A549 (cell line): ENCODE data around the gene SERINC3. TPM values are rescaled to one million over a fixed set of nuclear protein-coding genes. Genes with fewer than 3 reads are reported as not detected.

ENCODE experiments used
- BHLHE40 ChIP-seq: IDR thresholded peaks from 2 replicates; pipeline ENCODE4 v1.6.1; 2012; ENCODE audit warnings: low read depth, low read length, inconsistent platforms
- CHD4 ChIP-seq: fragments of 200-600 bp; sonication (generic); IDR thresholded peaks from 2 replicates; pipeline ENCODE4 v1.6.1; 2016; ENCODE audit warnings: antibody characterized with exemption, mild to moderate bottlenecking, borderline replicate concordance
- EHF ChIP-seq: fragments of 250-450 bp; sonication (Bioruptor Pico); IDR thresholded peaks from 2 replicates; pipeline ENCODE4 v1.5.0; 2020; ENCODE audit warnings: mild to moderate bottlenecking
- EHMT2 ChIP-seq: fragments of 200-600 bp; sonication (generic); IDR thresholded peaks from 2 replicates; pipeline ENCODE4 v1.6.1; 2016; ENCODE audit warnings: antibody characterized with exemption, low read depth, mild to moderate bottlenecking, moderate library complexity
- EP300 ChIP-seq, 2 experiments: fragments of >200 bp; sonication (Bioruptor Twin); formaldehyde crosslinking; IDR thresholded peaks; 2 replicates in 1 of 2; 3 replicates in 1 of 2; pipeline ENCODE4 v1.6.1; 2016 to 2017
- FOSB ChIP-seq: fragments of 250-450 bp; sonication (Bioruptor Pico); IDR thresholded peaks from 2 replicates; pipeline ENCODE4 v1.5.0; 2020; ENCODE audit warnings: mild to moderate bottlenecking, moderate library complexity
- FOSL2 ChIP-seq, 2 experiments: fragments of 450-650 bp in 1 of 2; fragments of >200 bp in 1 of 2; sonication (Bioruptor Twin) in 1 of 2; formaldehyde crosslinking; IDR thresholded peaks; 2 replicates each; pipeline versions ENCODE4 v1.5.0 to v1.6.1; 2016 to 2020; ENCODE audit warnings: mild to moderate bottlenecking in 1 of 2, moderate library complexity in 1 of 2
- MAFK ChIP-seq: fragments of 450-650 bp; IDR thresholded peaks from 2 replicates; pipeline ENCODE4 v1.6.1; 2014; ENCODE audit not compliant: partially characterized antibody
- MYC ChIP-seq: IDR thresholded peaks from 2 replicates; pipeline ENCODE4 v1.6.1; 2012; ENCODE audit warnings: mild to moderate bottlenecking, inconsistent platforms, low read length, improper control_type of control experiment, borderline replicate concordance
- NPAS2 ChIP-seq: fragments of 250-450 bp; sonication (Bioruptor Pico); IDR thresholded peaks from 2 replicates; pipeline ENCODE4 v1.8.0; 2022; ENCODE audit warnings: mild to moderate bottlenecking, moderate library complexity, borderline replicate concordance
- NR3C1 ChIP-seq: fragments of >200 bp; sonication (Bioruptor Twin); formaldehyde crosslinking; IDR thresholded peaks from 3 replicates; pipeline ENCODE4 v1.6.1; 2017
- POLR2A ChIP-seq: IDR thresholded peaks from 2 replicates; pipeline ENCODE4 v1.6.1; 2012; ENCODE audit warnings: mild to moderate bottlenecking, low read length
- RAD21 ChIP-seq, 2 experiments: fragments of >200 bp in 1 of 2; sonication (Bioruptor Twin) in 1 of 2; formaldehyde crosslinking in 1 of 2; IDR thresholded peaks in 1 of 2; conservative IDR thresholded peaks in 1 of 2; 2 replicates in 1 of 2; 3 replicates in 1 of 2; pipeline ENCODE4 v1.6.1; 2012 to 2018; ENCODE audit warnings: inconsistent platforms in 1 of 2
- SREBF2 ChIP-seq: fragments of 450-650 bp; IDR thresholded peaks from 2 replicates; pipeline ENCODE4 v1.6.1; 2014; ENCODE audit warnings: mild to moderate bottlenecking, moderate library complexity
- TP53 ChIP-seq: fragments of 250-450 bp; sonication (Bioruptor Pico); IDR thresholded peaks from 2 replicates; pipeline ENCODE4 v1.5.0; 2021; ENCODE audit warnings: mild to moderate bottlenecking, moderate library complexity
- ZFP36 ChIP-seq: fragments of 450-650 bp; IDR thresholded peaks from 2 replicates; pipeline ENCODE4 v1.6.1; 2014; ENCODE audit warnings: borderline replicate concordance; ENCODE audit not compliant: partially characterized antibody
- ZSCAN20 ChIP-seq: fragments of 250-450 bp; sonication (Bioruptor Pico); IDR thresholded peaks from 2 replicates; pipeline ENCODE4 v1.8.0; 2022; ENCODE audit warnings: mild to moderate bottlenecking, moderate library complexity
- polyA plus RNA-seq, 4 experiments: library from polyadenylated mRNA; depleted of rRNA in 3 of 4; stranded (reverse); fragments of >200 nt; fragmentation: RNase III in 1 of 4; extraction: RNeasy Plus Mini Kit Qiagen cat#74134 plus additional on column Dnase treatment in 1 of 4; gene quantifications; 2 replicates in 3 of 4; 3 replicates in 1 of 4; pipeline ENCODE4 v1.2.3, GENCODE V29; 2011 to 2017
- TF ChIP-seq, protein P1 (sequence below): fragments of 250-450 bp; sonication (Bioruptor Pico); IDR thresholded peaks from 2 replicates; pipeline ENCODE4 v1.5.0; 2021; ENCODE audit warnings: mild to moderate bottlenecking, moderate library complexity, borderline replicate concordance
- TF ChIP-seq, protein P2 (sequence below): fragments of 150-350 bp; IDR thresholded peaks from 2 replicates; pipeline ENCODE4 v1.6.1; 2014; ENCODE audit warnings: low read depth, mild to moderate bottlenecking, low read length
- TF ChIP-seq, protein P3 (sequence below): IDR thresholded peaks from 2 replicates; pipeline ENCODE4 v1.6.1; 2012
- TF ChIP-seq, protein P4 (sequence below): fragments of 200-600 bp; sonication (generic); IDR thresholded peaks from 2 replicates; pipeline ENCODE4 v1.6.1; 2016; ENCODE audit warnings: antibody characterized with exemption, mild to moderate bottlenecking, moderate library complexity

The SERINC3 gene
- polyA plus RNA-seq, 2 of the 4 experiments (the other 2 are of a cell fraction), result 62.9 to 159 TPM

DNA sequence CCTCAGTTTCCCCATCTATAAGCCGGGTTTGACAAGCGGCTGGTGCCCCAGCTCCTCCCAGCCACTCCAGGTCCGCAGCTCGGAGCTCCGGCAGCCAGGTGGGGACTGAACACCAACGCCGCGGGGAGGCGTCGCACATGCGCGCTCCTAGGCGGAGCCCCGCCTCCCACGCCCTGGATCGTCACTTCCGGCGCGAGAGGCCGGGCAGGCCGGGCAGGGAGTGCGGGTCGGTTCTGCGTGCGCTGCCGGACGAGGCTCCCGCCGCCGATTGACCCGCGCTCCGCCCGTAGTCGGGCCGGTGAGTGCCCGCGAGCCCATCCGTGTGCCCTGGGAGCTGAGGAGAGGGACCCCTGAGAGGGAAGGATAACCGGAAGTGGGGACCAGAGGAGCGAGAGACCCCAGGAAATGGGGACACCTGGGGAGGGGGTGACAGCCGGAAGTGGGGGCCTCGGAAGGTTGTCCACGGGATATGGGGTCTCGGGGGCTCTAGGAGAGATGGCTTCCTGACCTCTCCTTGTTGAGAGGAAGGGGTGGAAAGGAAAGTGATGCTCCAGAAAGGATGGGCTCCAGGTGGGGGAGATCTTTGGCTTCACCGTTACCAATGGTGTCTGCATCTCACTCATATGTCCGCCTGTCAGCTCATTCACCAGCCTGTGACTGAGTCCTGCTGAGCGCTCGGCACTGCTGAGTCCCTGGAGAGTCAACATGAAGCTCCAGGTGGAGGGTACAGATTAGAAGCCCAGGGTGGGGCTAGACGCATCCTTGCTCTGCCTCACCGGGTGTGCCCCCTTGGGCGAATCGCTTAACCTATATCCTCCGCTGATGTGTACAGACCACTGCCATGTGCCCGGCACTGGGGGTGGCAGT is 45.9 kb downstream of the SERINC3 start, which contains the start of gene TTPAL (continued):
- TF ChIP-seq RAD21 (conservative IDR thresholded peaks at IDR 0.05 in 1 of 2, IDR thresholded peaks at IDR 0.05 in 1 of 2), result peak; percentile 9 to 48; a peak in 2 of 5 replicates
- no peak for TF ChIP-seq ZSCAN20
- TF ChIP-seq ZFP36, result no peak
- TF ChIP-seq POLR2A, result peak; percentile 99
- TF ChIP-seq, protein P1, sequence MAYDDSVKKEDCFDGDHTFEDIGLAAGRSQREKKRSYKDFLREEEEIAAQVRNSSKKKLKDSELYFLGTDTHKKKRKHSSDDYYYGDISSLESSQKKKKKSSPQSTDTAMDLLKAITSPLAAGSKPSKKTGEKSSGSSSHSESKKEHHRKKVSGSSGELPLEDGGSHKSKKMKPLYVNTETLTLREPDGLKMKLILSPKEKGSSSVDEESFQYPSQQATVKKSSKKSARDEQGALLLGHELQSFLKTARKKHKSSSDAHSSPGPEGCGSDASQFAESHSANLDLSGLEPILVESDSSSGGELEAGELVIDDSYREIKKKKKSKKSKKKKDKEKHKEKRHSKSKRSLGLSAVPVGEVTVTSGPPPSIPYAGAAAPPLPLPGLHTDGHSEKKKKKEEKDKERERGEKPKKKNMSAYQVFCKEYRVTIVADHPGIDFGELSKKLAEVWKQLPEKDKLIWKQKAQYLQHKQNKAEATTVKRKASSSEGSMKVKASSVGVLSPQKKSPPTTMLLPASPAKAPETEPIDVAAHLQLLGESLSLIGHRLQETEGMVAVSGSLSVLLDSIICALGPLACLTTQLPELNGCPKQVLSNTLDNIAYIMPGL (CRISPR knock-in tag), result no peak
- no peak for TF ChIP-seq BHLHE40
- no peak; the same call in 1 of the 2 replicates for TF ChIP-seq MYC
- TF ChIP-seq FOSB, result no peak
- no peak for TF ChIP-seq EP300 (IDR thresholded peaks at IDR 0.05)
- TF ChIP-seq TP53 (CRISPR knock-in tag), result peak; percentile 60; the same call in 1 of the 2 replicates
- TF ChIP-seq EHMT2, result no peak
- TF ChIP-seq MAFK, result no peak
- TF ChIP-seq, protein P2, sequence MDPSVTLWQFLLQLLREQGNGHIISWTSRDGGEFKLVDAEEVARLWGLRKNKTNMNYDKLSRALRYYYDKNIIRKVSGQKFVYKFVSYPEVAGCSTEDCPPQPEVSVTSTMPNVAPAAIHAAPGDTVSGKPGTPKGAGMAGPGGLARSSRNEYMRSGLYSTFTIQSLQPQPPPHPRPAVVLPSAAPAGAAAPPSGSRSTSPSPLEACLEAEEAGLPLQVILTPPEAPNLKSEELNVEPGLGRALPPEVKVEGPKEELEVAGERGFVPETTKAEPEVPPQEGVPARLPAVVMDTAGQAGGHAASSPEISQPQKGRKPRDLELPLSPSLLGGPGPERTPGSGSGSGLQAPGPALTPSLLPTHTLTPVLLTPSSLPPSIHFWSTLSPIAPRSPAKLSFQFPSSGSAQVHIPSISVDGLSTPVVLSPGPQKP, result no peak
- no peak for TF ChIP-seq FOSL2 (IDR thresholded peaks at IDR 0.05)
- TF ChIP-seq FOSL2 (CRISPR knock-in tag; IDR thresholded peaks at IDR 0.05), result no peak
- no peak for TF ChIP-seq CHD4
- TF ChIP-seq, protein P3, sequence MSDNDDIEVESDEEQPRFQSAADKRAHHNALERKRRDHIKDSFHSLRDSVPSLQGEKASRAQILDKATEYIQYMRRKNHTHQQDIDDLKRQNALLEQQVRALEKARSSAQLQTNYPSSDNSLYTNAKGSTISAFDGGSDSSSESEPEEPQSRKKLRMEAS, result peak; percentile 89
- no peak for TF ChIP-seq EHF (CRISPR knock-in tag)
- no peak for TF ChIP-seq NR3C1
- no peak for TF ChIP-seq NPAS2 (CRISPR knock-in tag)
- no peak for TF ChIP-seq SREBF2
- TF ChIP-seq, protein P4, sequence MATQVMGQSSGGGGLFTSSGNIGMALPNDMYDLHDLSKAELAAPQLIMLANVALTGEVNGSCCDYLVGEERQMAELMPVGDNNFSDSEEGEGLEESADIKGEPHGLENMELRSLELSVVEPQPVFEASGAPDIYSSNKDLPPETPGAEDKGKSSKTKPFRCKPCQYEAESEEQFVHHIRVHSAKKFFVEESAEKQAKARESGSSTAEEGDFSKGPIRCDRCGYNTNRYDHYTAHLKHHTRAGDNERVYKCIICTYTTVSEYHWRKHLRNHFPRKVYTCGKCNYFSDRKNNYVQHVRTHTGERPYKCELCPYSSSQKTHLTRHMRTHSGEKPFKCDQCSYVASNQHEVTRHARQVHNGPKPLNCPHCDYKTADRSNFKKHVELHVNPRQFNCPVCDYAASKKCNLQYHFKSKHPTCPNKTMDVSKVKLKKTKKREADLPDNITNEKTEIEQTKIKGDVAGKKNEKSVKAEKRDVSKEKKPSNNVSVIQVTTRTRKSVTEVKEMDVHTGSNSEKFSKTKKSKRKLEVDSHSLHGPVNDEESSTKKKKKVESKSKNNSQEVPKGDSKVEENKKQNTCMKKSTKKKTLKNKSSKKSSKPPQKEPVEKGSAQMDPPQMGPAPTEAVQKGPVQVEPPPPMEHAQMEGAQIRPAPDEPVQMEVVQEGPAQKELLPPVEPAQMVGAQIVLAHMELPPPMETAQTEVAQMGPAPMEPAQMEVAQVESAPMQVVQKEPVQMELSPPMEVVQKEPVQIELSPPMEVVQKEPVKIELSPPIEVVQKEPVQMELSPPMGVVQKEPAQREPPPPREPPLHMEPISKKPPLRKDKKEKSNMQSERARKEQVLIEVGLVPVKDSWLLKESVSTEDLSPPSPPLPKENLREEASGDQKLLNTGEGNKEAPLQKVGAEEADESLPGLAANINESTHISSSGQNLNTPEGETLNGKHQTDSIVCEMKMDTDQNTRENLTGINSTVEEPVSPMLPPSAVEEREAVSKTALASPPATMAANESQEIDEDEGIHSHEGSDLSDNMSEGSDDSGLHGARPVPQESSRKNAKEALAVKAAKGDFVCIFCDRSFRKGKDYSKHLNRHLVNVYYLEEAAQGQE, result no peak
